ENCODE data around the gene PELI2.

DNA sequence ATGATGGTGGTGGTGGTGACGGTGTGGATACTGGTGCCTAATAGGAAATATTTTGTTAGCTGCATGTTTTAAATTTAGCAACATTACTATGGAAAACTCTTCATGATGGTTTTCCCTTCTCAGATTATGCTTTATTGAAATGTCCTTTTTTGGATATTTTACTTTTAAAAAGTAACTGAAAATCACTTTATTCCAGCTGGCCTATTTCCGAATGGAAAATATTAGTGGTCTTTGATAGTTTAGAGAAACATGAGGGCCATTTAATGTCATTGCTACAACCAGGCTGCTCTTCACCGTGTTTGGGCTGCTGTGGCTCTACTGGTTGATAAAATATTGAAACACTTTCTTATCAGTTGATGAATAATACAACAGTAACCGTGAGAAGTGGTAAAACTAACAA, 64.2 kb downstream of the PELI2 start:
- no peak for TF ChIP-seq CTCF (IDR thresholded peaks at IDR 0.05; ENCODE audit: insufficient read depth, low read length, poor library complexity, severe bottlenecking)
- no peak for TF ChIP-seq EZH2phosphoT487 (conservative IDR thresholded peaks at IDR 0.05; ENCODE audit: low read length)

Measured in SU-DHL-6 (cell line).